Liver (tissue), 3 donors: ENCODE data around the gene SNTA1.

ENCODE experiments used
- JUND ChIP-seq, 2 donors: IDR thresholded peaks; 2 replicates each; pipeline ENCODE4 v1.6.1; 2016; ENCODE audit warnings: antibody characterized with exemption in 2 of 2
- TF ChIP-seq, protein P1 (sequence below): fragments of 150-350 bp; IDR thresholded peaks from 2 replicates; pipeline ENCODE4 v1.5.1; 2017; ENCODE audit warnings: improper control_type of control experiment, low read depth, low read length; ENCODE audit not compliant: missing input control
- TF ChIP-seq, protein P2 (sequence below): IDR thresholded peaks from 2 replicates; pipeline ENCODE4 v1.6.1; 2016; ENCODE audit warnings: antibody characterized with exemption, mild to moderate bottlenecking
- donor health status: healthy.
- donor health status: healthy.

DNA sequence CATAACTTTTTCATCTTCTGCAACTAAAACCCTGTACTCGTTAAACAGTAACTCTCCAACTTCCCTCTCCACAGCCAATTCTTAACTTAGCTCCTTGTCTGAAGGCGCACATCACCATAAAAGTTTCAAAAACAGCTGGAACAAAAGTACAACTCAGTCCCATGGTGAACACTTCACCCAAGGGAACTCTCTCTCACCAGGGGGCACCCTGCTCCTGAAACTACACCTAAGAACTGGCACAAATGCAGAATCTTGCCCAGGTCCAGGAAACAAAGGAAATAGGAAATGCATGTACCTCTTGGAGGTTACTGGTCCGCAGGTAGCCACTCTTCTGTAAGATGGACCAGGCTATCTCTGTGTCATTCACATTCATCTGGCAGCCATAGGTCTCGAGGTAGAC, 48.8 kb downstream of the SNTA1 start:
- TF ChIP-seq, protein P1, sequence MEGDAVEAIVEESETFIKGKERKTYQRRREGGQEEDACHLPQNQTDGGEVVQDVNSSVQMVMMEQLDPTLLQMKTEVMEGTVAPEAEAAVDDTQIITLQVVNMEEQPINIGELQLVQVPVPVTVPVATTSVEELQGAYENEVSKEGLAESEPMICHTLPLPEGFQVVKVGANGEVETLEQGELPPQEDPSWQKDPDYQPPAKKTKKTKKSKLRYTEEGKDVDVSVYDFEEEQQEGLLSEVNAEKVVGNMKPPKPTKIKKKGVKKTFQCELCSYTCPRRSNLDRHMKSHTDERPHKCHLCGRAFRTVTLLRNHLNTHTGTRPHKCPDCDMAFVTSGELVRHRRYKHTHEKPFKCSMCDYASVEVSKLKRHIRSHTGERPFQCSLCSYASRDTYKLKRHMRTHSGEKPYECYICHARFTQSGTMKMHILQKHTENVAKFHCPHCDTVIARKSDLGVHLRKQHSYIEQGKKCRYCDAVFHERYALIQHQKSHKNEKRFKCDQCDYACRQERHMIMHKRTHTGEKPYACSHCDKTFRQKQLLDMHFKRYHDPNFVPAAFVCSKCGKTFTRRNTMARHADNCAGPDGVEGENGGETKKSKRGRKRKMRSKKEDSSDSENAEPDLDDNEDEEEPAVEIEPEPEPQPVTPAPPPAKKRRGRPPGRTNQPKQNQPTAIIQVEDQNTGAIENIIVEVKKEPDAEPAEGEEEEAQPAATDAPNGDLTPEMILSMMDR, result no peak
- TF ChIP-seq, protein P2, sequence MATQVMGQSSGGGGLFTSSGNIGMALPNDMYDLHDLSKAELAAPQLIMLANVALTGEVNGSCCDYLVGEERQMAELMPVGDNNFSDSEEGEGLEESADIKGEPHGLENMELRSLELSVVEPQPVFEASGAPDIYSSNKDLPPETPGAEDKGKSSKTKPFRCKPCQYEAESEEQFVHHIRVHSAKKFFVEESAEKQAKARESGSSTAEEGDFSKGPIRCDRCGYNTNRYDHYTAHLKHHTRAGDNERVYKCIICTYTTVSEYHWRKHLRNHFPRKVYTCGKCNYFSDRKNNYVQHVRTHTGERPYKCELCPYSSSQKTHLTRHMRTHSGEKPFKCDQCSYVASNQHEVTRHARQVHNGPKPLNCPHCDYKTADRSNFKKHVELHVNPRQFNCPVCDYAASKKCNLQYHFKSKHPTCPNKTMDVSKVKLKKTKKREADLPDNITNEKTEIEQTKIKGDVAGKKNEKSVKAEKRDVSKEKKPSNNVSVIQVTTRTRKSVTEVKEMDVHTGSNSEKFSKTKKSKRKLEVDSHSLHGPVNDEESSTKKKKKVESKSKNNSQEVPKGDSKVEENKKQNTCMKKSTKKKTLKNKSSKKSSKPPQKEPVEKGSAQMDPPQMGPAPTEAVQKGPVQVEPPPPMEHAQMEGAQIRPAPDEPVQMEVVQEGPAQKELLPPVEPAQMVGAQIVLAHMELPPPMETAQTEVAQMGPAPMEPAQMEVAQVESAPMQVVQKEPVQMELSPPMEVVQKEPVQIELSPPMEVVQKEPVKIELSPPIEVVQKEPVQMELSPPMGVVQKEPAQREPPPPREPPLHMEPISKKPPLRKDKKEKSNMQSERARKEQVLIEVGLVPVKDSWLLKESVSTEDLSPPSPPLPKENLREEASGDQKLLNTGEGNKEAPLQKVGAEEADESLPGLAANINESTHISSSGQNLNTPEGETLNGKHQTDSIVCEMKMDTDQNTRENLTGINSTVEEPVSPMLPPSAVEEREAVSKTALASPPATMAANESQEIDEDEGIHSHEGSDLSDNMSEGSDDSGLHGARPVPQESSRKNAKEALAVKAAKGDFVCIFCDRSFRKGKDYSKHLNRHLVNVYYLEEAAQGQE, result no peak
- no peak for TF ChIP-seq JUND (IDR thresholded peaks at IDR 0.05)
